ENCODE measurements around the gene SORBS2.
"Not testable (repeated sequence)": the region's sequence is repeated elsewhere in the genome, so short reads cannot be mapped to it uniquely, and the experiment has no call there.

The SORBS2 gene, protein sequence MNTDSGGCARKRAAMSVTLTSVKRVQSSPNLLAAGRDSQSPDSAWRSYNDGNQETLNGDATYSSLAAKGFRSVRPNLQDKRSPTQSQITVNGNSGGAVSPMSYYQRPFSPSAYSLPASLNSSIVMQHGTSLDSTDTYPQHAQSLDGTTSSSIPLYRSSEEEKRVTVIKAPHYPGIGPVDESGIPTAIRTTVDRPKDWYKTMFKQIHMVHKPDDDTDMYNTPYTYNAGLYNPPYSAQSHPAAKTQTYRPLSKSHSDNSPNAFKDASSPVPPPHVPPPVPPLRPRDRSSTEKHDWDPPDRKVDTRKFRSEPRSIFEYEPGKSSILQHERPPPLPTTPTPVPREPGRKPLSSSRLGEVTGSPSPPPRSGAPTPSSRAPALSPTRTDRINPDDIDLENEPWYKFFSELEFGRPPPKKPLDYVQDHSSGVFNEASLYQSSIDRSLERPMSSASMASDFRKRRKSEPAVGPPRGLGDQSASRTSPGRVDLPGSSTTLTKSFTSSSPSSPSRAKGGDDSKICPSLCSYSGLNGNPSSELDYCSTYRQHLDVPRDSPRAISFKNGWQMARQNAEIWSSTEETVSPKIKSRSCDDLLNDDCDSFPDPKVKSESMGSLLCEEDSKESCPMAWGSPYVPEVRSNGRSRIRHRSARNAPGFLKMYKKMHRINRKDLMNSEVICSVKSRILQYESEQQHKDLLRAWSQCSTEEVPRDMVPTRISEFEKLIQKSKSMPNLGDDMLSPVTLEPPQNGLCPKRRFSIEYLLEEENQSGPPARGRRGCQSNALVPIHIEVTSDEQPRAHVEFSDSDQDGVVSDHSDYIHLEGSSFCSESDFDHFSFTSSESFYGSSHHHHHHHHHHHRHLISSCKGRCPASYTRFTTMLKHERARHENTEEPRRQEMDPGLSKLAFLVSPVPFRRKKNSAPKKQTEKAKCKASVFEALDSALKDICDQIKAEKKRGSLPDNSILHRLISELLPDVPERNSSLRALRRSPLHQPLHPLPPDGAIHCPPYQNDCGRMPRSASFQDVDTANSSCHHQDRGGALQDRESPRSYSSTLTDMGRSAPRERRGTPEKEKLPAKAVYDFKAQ (N-terminal part only)

DNA sequence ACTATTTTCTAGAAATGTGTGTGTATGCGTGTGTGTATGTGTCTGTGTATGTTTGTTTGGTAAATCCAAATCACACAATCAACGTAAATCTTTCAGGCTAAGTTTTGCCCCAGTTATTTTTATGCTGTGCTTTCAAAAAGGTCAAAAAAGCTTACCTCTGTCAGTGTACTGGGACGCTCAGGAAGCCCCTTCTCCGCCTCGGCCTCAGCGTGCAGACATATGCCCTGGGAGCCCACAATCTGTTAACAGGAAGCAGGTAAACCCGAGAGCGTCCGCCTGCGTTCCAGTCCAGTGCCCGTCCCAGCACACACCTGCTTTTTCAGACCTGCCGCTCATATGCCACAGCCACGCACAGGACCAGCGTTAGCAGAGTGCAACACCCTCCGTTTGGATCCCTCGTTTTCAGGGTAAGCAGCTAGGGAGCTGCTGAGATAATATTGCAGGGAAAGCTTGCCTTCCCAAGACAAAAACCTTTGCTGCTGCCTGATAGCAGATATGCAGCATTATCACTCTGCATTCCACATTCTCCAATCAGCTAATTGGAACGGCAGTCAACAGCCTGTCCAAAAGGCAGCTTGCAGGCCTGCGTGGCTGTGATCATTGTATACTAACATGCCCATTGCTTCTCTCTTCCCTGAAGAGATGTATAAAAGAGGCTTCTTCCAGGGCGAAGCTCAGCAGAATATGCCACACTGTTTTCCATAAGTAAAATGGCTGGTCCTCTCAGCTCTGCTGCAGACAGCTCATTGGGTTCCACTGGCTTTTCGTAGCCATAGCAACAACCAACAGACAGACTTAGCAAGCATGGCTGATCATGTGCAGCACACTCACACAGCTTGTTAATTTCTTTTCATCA, at the start of gene SORBS2:
TSS of gene SORBS2 (minus strand) at position 686 of the 856 bp plus-strand sequence. CDS start 121,623 bp downstream, outside the sequence.
- no peak for DNase-seq

DNA sequence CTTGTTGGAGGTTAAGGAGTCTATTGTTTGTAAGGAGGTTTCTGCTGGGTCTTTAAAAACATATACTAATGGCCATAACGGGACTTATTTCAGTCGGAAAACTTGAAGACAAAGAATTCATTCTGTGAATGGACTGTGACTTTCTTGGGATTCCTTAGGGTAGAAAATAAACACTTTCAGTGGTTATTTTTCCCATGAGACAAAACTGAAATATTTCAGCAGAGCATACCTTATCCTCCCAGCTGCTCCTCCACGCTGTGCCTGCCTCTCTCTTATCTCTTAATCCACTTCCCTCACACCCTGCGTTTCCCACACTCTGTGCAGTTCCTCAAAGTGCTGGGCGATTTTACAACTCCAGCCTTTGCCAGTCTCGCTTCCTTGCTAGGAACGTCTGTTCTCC, 47.1 kb upstream of the SORBS2 start:
- DNase-seq = no peak

DNA sequence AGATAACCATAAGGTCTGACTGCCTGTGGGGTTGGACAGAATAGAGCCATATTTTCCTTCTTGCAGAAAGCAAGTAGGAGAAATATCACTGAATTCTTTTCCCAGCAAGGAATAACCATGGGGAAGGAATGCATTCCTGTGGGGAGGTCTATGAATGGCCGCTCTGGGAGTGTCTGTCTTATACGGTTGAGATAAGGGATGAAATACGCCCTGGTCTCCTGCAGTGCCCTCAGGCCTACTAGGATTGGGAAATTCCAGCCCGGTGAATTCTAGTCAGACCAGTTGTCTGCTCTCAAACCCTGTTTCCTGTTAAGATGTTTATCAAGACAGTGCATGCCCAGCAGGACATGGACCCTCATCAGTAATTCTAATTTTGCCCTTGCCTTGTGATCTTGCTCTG, 45.6 kb upstream of the SORBS2 start:
- DNase-seq = not testable (repeated sequence)

DNA sequence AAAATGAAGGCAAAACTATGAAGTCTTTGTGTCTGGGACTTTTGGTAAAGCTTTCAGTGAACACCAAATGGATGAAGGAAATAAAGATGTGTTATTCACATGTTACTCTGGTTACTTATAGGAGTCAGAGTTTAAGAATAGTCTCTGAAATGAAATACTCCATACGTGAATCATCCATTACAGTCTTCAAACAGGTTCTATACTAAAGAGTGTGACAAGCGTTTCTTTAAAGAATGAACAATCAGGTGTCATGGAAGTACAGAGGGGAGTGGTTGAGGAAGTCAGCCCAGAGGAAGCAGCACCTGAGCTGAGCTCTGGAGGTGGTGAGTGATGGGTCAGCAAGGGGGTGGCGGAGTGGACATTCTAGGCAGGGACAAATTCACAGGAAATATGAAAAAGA, 41.8 kb upstream of the SORBS2 start:
- DNase-seq = no peak

DNA sequence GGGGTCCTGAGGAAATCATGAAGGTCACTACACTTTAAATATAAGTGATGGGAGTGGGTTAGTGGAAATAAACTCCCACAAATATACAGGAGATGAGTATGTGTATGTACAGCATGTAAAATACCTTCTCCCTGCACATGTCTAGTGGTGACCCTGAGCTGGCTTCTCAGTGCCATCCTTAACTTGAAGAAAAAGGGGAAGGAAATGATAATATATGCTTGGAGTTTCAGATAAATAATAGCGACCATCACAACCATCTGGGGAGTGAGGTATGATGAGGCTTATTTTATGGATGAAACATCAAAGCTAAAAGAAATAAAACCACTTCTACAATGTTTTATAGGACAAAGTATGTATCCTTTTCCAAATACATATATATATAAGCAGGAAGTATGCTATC, 41.0 kb upstream of the SORBS2 start:
- no peak for DNase-seq

DNA sequence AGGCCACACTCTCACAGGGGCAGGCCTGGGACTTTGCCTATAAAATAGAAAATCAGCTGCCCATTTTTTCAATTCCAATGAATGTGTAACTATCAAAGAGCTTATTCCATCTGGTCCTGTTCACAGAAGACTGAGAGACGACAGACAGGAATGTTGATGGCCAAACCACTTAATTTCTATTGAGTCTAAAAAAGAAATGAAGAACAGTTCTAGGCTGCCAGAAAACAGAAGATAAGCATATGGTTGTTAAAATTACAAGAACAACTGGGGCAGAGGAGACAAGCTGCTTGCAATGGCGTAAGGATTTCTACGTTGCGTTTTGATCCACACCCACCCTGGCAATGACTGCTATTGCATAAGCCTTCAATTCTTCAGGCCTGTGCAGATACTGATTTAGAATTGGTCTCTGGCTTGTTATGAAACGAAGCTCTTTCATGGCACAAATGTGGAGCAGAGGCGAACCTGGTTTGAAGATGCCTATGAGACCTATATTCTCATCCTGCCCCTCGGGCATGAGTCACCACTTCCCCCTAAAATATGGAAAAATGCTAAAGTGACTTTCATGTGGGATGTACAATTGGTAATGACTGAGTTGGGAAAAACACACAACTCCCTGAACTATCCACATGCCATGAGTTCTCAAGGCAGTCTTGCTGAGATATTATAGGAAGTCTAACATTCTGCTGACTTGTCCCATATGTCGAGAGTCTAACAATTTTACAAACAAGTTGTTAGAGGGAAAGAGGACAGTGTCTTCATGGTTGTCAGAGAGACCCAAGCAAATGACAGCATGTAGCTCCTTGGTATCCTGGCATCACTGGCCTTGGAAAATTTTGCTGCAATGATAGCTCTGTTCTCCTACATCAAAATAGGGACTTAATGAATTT, 37.9 kb upstream of the SORBS2 start:
- DNase-seq = no peak

DNA sequence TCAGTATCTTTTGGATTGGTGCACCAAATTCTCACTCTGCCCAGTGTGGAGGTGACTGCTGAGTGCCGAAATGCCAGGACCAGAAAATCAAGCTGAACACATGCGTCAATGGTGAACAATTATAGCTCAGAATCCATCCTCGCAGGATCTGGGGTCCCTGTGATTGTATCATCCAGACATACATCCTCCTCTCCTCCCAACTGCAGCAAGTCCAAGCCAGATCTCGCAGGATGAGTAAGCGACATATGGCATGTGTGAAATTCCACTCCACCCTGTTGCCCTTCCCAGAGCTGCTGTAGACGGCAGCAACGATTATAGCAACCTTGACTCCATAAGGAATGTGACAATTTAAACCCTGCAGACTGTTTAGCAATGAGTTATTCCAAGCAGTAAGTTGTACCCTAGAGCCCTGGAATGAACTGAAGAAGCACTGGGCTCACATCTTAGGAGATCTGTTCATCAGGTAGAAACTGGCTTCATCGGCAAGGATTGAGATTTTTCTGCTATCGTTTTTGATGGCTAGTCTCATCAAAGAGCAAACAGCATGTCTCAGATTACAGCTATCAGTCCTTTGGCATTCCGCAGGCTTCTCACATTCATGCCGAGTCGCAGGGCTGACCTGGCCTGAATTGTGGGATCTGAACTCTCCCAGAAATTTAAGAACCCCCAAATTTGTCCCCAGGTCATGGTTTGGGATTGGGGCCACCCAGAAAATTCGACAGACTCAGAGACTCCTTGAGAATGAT, 35.5 kb upstream of the SORBS2 start:
- no peak for DNase-seq

DNA sequence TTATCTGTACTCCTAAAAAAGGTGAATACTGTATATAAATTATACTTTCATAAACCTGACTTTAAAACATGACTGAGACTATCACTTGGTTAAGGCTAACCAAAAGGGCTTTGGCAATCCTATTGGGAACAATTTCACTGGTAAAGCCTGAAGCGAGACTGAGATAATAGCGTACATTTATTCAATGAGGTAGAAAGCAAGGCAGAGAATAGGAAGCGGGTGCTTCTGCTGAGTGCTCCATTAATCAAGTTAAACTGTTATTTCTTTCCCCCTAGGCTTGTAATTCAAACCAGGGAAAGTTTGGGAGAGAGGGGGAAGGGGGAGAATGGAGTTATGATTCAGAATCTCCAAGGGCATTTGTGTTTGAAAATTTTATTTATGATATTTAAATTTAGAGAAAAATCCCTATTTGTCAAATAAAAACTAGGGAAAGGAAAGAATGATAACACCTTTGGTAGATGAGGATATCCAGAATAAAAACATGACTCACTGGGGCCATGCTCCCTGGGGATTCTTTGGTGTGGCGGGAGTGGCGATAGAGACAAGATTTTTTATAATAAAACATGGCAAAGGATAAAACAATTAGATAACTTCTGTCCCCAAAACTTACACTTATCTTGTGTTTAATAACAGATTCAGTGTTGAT, 34.6 kb upstream of the SORBS2 start:
- DNase-seq = no peak

DNA sequence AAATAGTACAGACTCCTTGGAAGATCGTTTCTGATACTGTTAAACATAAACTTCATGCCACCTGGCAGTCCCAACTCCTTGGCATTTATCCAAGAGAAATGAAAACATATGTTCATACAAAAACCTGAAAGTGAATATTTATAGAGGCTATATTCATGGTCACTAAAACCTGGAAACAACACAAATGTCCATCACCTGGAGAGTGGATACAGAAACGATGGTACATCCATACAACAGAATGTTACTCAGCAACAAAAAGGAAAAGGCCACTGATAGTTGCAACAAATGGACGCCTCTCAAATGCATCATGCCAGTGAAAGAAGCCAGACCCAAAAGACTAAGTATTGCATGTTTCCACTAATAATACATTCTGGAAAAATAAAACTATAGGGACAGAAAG, 34.0 kb upstream of the SORBS2 start:
- DNase-seq = no peak

DNA sequence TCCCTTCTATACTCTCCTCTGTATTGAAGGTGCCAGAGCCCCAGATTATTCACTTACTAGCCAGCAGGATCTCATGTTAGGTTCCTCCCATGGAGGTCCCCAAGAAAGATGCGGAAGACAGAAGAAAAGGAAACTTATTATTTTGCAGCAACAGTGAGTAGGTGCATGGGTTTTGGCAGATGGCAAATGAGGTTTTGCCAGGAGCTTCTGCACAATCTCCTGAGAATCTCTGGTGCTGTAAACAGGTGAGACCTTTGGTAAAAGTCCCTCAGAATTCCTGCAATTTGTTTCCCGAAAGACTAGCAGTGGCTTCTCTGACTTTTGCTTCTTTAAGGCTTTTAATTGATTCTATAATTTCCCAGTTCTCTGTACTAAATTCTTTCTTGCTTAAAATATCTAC, 29.5 kb upstream of the SORBS2 start:
- no peak for DNase-seq

DNA sequence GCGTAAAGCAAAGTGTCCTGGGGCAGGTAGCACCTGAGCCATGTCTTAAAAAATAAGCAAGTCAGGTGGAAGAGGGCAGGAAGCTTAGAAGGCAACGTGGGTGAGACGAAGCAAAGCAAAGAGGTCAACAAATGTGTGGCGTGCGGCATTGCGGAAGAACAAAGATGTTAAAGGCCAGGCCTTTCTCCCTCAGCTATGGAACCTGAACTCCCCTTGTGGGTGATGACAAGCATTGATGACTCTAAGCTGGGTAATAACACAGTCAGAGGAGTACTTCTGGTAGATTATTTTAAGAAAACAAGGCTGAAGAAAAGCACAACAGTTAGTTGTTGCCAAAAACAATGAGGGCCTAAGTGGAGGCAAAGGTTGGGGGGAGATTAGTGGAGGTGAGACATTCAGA, 29.0 kb upstream of the SORBS2 start:
- no peak for DNase-seq

DNA sequence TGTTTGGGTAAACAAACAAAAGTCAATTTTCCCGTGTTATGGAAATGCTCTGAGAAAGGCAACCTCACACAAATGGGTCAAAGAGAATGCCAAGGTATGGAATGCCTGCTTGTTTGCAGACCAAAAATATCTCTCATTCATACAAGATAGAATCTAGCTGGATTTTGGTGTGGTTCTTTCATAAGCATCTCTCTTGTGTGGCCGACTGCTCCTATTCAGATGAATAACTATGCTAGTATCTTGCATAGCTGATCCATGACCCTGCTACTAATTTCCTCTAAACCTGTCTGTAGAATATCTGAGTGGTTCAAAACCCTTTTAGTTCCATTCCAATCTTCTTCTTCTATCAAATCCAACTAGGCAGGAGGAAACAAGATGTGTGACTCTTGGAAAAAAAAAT, 28.2 kb upstream of the SORBS2 start:
- no peak for DNase-seq

DNA sequence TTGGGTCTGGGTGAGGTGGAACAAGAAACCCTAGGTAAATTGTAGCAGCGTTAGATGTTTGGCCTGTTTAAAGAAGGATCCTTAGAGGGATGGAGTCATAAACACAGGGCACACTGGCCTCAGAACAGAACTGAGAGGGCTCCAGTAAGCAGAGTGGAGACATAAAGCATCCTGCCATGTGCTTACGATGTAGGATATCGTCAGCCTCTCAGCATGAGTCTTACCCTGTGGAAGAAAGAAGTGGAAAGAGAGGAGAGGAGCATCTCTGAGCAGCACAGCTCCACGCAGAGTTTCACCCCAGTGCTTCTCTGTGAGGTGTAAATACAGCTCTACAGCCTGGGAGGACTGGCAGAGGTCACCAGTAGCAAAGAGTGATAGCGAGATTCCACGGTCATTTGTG, 27.8 kb upstream of the SORBS2 start:
- DNase-seq = no peak

DNA sequence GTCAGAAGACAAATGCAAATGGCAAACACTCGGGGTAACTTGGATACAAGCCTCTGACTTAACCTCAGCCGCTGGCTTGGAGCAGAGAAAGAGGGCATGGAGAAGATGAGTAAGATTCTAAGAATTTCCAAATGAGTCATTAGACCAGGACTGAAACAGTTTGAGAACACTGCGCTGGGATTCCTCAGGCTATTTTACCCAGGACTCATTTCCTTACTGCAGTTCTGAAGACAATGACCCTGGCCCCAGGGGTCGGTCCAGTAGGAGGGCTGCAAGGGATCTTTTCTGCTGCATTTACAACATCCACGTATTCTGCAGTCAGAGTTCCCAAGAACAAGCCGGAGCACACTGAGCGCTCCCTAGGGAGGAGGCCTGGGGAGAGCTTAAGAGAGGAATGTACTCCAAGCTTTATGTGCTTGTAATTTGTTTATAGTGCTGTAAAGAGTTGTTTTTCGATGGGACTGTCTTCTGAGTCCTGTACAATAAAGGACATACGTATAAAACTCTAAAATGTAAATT, 27.3 kb upstream of the SORBS2 start:
- no peak for DNase-seq

DNA sequence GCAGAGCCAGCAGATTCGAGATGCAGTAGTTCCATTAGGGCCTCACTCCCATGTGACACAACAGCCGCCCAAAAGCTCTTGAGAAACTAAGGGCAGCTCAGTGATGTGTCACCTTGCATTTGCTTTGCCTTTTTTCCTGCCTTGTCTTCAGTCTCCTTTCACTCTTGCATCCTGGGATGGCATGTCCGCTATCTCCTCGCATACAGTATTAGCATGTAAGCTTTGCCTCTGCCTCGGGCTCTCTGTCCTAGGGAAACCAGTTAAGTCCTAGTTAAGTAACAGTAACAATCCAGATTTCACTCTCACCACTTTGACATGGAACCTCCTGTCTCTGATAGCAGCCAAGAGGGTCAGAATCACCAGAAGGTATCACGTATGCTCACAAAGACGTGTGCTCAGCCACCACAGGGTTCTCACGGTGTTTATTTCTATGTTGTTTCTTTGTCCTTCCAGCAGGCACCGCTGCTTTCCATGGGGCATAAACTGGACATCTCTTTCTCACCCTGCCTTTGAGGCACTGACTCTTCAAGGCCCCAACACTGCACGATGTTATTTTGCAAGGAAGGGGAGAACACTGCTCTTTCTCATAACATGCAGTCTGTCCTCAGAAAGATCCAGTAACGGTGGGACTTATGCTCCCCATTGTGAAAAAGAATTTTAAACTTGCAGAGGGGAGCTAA, 26.7 kb upstream of the SORBS2 start:
- no peak for DNase-seq

DNA sequence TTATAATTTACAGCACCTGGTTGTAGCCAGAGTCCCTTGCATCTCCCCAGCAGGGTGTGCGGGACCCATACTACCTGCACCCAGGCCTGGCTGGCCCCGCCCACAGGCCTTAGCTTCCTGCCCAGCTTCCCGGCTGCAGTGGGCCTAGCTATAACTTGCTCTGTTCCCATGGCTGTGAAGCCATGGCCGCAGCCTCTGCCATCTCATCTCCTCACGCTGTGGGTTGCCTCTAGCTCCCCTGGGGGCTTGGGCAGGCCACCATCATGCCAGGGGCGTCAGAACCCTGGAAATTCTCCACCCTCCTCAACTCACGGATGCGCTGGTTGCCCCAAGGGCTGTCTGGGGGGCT, 26.1 kb upstream of the SORBS2 start:
- DNase-seq = no peak

DNA sequence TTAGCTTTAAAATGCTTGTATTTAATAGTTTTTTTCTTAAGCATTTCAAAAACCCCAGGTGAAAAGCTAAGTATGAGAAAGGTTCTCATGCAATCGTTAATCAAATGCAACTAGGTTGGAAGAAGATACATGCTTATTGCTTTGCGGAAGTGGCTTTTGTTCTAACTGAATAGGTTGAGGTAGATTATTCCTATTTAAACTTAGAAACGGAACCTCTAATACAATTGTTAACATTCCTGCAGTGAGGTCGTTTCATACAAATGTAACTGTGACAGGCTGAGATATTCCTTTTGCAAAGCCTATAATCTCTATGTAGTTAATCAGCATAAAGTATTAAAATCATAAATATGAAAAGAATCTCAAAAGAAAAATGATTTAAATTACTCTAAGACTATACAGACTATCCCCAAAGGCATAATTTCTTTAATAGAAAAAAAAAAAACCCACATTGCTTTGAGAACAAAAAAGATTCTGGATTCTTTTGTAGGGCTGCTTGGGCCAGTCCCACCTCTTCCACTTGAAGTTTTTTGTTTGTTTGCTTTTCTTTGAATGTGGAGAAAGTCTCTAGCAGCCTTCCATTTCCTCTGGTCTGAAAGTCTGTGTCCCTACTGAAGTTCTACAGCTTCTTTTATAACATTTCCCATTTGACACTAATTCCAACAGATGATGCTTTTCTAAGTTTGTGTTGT, 25.6 kb upstream of the SORBS2 start:
- no peak for DNase-seq

DNA sequence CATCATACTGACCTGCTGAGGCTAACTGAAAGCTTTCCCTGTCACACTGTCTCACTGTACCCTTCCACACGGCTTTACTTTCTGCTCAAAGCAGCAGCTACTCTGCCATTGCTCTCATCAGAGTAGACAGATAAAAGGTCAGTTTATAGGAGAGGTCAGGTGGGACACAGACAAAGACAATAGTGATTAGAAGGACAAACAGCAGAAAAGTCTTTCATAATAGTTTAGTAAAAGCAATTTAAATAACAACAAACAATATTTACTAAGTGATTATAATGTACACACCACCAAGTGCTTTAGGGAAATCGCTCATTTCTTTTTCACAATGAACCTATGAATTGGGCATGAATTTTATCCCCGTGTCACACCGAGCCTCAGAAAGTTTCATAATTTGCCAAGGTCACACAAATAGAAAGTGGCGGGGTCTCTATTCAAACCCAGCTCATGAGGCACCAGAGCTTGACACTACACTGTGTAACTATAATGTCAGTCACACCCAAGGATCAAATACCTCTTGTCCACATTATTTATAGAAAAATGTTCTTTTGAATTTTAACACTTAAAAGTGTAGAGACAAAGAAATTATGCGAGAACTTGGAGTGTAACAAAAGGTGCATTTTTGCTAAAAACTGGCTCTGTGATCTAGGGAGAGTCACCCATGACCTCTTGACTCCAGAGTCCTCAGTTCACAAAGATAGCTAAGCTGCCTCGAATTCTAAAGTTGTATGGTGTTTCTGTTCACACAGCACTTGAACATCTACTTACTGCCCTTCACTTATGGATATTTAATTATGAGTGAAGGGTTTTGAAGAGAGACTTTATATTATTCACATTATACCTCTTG, 24.5 kb upstream of the SORBS2 start:
- DNase-seq = no peak
